Measurements from ENCODE around the gene BRF1.
"Not testable (repeated sequence)": the region's sequence is repeated elsewhere in the genome, so short reads cannot be mapped to it uniquely, and the experiment has no call there.

Gene BRF1

DNA sequence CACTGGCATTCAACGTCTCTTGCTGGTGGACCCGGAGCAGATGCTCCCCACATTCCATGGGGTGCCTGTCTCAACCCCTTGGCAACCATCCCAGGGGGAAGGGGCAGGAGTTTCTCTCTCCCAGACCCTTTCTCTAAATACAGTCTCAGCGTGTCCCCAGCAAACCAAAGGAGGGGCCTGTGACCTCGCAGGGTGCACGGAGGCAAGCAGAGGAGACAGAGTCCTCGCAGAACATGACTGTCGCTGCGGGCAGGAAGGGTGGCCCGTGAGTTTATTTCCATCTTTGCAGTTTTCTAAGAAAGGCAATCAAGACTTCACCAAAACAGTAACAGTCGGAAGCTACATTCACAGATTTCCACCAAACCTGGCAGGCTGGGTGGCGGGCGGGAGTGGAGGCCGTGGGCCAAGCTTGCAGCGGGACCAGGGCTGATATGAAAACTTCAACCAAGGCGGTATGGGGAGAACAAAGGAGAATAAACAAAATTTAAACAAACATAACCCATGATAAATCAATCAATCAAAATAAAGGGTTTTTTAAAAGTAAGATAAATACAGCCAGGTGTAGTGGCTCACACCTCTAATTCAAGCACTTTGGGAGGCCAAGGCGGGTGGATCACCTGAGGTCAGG lies 18.6 kb downstream of the BRF1 start:
- no peak for DNase-seq (ENCODE audit: insufficient read length, low spot score)
- no peak for FAIRE-seq
- TF ChIP-seq POLR2A (IDR thresholded peaks at IDR 0.05; ENCODE audit: low read depth, low read length) = no peak

DNA sequence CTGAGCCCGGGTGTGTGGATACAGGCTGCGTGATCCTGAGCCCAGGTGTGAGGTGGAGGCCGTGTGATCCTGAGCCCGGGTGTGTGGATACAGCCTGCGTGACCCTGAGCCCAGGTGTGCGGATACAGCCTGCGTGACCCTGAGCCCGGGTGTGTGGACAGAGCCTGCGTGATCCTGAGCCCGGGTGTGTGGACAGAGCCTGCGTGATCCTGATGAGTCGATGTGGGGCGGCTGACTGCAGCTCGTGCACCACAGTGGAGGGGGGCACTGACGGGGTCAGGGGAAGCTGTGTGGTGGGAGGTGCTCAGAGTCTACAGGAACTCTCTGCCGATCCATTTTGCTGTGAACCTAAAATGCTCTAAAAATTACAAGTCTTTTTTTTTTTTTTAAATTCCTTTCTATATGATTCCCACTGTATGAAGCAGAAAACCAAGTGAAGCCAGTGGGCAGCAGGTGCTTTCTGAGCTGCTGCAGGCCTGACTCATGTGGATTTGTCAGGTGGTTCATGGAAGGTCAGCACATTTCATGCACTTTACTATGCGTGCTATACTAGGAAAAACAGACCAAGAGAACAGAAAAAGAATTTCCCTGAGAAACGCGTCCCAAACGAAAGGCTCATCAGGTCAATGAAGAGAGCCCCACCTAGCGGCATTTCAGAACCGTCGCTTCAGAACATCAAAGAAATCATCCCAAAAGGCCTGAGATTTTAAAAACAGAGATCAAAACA lies 19.3 kb downstream of the BRF1 start:
- no peak for TF ChIP-seq POLR2A (IDR thresholded peaks at IDR 0.05; ENCODE audit: low read depth, low read length)
- FAIRE-seq (no peak), DNase-seq (ENCODE audit: insufficient read length, low spot score) (no peak)

DNA sequence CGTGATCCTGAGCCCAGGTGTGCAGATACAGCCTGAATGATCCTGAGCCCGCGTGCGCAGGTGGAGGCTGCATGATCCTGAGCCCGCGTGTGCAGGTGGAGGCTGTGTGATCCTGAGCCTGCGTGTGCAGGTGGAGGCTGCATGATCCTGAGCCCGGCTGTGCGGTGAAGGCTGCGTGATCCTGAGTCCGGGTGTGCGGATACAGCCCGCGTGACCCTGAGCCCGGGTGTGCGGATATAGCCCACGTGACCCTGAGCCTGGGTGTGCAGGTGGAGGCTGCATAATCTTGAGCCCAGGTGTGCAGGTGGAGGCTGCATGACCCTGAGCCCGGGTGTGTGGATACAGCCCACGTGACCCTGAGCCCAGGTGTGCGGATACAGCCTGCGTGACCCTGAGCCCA lies 20.3 kb downstream of the BRF1 start:
- DNase-seq (ENCODE audit: insufficient read length, low spot score) (no peak), FAIRE-seq (no peak)
- no peak for TF ChIP-seq POLR2A (IDR thresholded peaks at IDR 0.05; ENCODE audit: low read depth, low read length)

DNA sequence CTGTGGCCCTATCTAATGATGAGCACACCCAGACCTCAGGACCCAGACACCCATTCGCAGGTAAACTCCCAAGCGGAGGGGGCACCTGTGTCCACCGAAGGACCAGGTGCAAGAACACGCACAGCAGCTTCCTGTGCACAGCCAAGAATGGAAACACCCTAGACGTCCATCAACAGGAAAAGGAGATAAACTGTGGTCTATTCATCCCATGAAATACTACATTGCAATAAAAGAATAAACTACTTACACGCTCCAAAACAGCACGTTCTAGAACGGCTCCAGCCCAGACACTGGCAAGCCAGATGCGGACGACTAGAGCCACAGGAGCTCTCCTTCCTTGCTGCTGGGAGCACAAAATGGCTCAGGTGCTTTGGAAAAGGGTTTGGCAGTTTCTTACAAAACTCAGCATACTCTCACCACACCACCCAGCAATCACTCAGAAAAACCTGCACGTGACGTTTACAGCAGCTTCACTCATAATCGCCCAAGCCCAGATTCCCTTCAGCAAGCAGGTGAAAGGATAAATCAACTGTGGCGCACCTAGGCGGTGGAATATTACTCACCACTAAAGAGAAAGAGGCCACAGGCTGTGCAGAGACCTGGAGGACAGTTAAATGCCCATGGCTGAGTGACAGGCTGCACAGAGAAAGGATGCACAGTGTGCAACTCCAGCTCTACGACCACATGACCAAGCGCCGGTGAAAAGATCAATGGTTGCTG lies 21.0 kb downstream of the BRF1 start:
- no peak for TF ChIP-seq POLR2A (IDR thresholded peaks at IDR 0.05; ENCODE audit: low read depth, low read length)
- DNase-seq (ENCODE audit: insufficient read length, low spot score) = no peak
- FAIRE-seq = no peak

DNA sequence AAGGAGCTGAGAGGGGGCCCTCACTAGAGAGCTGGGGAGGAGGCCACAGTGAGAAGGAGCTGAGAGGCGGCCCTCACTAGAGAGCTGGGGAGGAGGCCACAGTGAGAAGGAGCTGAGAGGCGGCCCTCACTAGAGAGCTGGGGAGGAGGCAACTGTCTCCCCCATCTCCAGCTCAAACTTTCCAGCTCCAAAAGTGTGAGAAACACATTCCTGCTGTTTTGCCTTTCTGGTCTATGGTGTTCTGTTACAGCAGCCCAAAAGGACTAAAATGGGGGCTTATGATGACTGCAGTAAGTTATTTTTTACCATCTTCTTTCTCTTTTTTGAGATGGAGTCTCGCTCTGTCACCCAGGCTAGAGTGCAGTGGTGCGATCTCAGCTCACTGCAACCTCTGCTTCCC lies 23.4 kb downstream of the BRF1 start:
- FAIRE-seq = not testable (repeated sequence)

DNA sequence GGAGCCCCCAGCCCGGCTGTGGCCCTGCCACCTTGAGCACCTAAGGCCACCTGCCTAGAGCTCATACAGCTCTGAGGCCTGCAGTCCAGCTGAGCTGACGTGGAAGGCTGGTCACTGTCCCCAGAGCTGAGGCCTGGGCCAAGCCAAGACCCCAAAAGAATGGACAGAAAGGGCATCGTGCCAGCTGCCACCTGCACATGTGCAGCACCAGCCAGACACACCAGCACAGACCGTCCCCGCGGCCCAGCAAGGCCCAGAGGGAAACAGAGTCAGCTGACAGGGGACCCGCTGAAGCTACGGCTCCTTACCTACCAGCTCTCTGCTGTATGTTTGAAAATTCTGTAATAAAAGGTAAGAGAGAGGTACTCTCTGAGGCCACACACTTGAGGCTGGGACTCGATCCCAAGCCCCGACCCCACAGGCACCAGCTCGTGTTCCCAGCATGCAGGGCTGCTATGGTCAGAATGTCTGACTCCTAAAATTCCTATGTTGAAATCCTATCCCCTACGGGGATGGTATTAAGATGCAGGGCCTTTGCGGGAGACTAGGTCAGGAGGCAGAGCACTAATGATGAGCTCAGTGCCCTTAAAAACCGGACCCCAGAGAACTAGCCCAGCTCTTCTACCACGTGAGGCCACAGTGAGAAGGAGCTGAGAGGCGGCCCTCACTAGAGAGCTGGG lies 25.4 kb downstream of the BRF1 start:
- DNase-seq (ENCODE audit: insufficient read length, low spot score) (no peak), FAIRE-seq (no peak)
- no peak for TF ChIP-seq POLR2A (IDR thresholded peaks at IDR 0.05; ENCODE audit: low read depth, low read length)

More for the DNA sequence above, 23.4 kb downstream of the BRF1 start:
- DNase-seq (ENCODE audit: insufficient read length, low spot score) = not testable (repeated sequence)

DNA sequence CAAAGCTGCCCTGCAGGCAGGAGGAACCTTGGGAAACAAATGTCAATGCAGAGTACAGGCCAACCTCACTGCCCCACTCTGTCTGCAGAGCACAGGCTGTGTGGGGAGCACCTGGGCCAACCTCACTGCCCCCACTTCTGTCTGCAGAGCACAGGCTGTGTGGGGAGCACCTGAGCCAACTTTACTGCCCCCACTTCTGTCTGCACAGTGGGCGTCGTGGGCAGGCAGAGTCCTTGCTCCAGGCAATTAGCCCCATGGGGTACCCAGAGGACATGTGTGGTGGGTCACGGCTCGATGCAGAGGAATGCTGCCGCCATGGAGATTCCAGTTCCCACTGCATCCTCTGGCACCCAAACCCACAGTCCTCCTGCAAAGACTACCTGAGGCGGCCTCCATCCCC lies 26.2 kb downstream of the BRF1 start:
- FAIRE-seq = no peak
- TF ChIP-seq POLR2A (IDR thresholded peaks at IDR 0.05; ENCODE audit: low read depth, low read length) = no peak

DNA sequence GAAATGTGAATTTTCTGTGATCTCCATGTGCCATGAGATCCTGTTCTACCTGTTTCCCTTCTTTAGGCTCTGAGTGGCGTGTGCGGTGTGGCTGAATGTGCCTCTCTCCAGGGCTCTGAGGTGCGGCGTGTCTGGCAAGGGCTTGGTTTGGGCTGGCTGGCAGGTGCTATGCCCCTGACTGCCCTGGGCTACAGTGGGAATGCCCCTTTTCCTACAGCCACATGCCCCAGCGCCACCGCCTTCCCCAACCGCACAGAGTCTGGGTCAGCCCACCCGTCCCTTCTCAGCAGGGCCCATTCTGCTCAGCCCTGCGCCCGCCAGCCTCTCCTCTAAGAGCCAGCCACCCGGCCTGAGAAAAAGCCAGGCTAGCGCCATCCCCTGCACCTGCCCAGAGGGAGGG lies 27.7 kb downstream of the BRF1 start:
- no peak for TF ChIP-seq POLR2A (IDR thresholded peaks at IDR 0.05; ENCODE audit: low read depth, low read length)
- DNase-seq (ENCODE audit: insufficient read length, low spot score) (no peak), FAIRE-seq (no peak)

More for the DNA sequence above, 26.2 kb downstream of the BRF1 start:
- DNase-seq (ENCODE audit: insufficient read length, low spot score) = no peak

DNA sequence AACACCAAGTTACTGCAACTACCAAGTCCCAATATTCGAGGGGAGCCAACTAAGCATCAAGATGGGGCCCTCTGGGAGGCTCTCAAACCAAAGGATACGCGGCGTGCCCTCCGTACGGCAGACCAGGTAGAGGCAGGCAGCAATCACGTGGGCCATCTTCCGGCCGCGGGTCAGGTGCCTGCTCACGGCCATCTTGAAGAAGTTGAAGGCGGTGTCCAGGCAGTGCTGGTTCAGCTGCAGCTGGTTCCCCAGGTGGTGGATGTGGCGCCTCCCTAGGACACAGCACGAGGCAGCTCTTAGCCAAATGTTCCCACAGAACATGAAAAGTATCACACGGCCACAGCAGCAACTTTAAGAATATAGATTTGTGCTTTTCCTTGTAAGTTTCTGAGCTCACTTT lies 28.2 kb downstream of the BRF1 start:
- no peak for FAIRE-seq
- DNase-seq (ENCODE audit: insufficient read length, low spot score) = no peak
- TF ChIP-seq POLR2A (IDR thresholded peaks at IDR 0.05; ENCODE audit: low read depth, low read length) = no peak

DNA sequence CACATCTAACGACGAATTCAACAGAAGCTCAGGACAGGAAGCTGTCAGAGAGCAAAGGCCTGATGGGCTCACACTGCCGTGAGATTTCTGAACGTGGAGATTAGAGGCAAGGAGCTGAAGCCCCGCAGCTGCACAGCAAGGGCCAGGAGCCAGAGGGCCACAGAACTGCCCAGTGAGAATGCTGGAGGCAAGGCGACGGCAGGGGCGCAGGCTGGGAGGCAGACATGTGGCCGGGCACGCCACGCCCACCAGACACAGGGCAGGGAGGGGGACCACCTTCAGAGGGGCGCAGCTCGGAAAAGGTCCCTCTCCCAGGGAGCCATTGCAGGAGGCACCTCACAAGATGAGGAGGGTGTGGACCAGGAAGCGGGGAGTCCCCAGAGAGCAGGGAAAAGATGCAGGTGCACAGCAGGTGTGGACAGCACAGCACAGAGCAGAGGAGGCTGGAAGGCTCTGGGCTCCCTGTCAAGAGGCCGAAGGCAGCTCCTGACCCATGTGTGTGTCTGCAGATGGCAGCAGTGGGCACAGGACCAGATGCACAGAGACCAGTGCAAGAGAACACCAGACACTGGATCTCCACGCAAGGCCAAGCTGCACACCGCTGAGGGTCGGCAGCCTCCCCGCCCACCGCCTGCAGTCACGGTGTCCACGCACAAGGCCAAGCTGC lies 29.4 kb downstream of the BRF1 start:
- no peak for TF ChIP-seq POLR2A (IDR thresholded peaks at IDR 0.05; ENCODE audit: low read depth, low read length)
- DNase-seq (ENCODE audit: insufficient read length, low spot score) (no peak), FAIRE-seq (no peak)

DNA sequence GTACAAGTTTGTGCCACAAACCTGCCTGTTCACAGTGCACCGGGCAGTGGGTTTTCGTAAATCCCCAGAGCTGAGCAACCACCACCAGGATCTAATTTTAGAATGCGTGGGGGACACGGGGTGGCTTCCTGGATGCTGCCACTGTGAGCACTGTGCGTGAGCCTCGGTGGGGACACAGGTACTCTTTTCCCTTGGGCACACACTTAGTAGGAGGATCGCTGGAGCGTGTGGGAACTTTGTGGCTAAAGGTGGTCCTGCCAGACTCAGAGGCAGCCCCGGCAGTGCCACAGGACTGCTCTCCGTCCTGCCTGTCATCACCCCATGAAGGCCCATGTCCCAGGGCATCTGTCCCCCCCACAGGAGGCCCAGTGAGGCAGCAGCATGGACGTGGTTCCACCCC lies 31.4 kb downstream of the BRF1 start:
- FAIRE-seq (no peak), DNase-seq (ENCODE audit: insufficient read length, low spot score) (no peak)
- no peak for TF ChIP-seq POLR2A (IDR thresholded peaks at IDR 0.05; ENCODE audit: low read depth, low read length)

DNA sequence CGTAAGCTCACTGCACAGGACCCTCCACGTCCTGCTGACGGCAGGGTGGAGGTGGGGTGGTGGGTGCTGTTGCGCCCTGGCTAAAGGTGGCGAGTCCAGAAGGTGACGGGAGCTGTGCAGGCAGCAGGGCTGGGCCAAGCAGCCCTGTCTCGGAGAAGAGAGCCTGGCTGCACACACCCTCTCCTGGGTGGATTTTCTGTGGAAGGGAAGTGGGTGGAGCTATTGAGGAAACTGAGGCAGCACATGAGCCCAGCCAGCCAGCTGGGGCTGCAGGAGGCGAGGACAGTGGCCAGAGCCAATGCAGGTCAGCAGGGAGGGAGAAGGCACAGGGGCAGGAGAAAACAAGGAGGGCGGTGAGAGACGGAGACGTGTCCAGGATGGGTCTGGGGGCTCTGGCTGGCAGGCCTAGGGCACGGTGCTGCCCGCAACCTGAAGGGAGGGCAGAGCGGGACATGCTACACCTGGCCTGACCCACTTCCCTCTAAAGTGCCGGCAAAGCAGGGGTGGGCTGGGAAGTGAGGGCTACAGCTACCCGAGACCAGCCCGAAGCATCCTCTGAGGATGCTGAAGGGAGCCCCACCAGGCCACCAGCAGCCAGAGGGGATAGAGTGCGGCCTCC lies 32.0 kb downstream of the BRF1 start:
- no peak for TF ChIP-seq POLR2A (IDR thresholded peaks at IDR 0.05; ENCODE audit: low read depth, low read length)
- FAIRE-seq (no peak), DNase-seq (ENCODE audit: insufficient read length, low spot score) (no peak)

DNA sequence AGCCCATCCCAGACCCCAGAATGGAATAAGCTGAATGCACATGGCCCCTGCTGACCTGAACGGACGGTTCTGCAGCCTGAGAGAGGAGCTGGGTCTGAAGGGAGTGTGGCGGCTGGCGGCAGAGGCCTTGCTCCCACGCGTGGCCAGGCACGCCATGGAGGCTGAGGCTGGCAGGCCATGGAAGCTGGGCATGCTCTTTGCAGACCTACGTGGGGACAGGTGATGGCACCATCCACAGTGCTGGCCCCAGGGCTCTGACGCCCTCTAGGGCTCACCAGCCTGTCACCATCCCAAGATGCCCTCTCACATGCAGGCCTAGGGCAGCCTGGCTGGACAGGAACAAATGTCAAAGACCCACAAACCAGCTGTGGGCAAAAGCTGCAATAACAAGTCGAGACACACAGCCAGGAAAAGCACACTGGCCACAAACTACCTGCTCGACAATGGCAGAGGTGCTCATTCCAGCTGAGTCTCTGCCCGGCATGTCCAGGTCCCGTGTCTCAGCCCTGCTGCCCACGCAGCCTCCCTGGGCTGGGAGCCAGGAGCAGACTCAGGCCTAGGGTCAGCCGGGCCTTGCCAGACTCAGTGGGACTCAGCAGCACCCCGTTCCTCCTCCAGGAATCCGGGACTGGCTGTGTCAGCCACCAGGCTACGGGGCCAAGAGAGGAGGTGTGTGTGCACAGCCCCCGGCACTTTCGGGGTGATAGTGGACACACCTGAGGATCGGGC lies 32.8 kb downstream of the BRF1 start:
- TF ChIP-seq POLR2A (IDR thresholded peaks at IDR 0.05; ENCODE audit: low read depth, low read length) = no peak
- FAIRE-seq (no peak), DNase-seq (ENCODE audit: insufficient read length, low spot score) (no peak)

Data from H54 (cell line).